Measurements from ENCODE around the gene ATIC.
"Not testable (repeated sequence)": the region's sequence is repeated elsewhere in the genome, so short reads cannot be mapped to it uniquely, and the experiment has no call there.

ATIC gene

DNA sequence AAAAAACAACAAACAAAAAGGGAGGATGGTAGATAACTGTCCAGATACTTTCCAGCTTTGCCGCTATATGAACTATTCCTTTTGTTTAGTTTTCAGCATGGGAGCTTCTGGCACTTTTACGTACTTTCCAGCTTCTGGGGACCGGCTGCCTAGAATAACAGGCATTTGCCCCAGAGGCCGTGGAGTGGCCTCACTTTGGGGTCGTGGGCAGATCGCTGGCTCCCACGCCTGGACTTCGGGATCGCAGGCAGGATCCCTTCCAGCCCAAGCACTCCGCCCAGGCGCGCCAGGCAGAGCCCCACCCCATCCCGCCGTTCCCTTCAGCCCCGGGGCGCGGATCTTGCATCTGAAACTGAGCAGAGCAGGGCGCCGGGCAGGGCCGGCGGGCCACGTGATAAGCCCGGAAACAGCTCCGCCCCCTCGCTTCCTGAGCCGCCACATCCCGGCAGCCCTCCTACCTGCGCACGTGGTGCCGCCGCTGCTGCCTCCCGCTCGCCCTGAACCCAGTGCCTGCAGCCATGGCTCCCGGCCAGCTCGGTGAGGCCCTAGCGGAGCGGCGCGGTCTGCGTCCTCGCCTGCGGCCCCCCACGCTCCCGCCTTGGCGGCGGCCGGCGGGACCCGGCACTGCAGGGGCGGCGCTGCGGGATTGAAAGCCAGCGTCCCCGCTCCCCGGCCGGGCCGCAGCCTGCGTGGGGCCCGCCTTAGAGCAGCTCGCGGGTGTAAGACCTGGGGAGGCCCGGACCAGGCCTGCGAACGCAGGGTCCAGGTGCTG, at the start of gene ATIC:
TSS of gene ATIC (plus strand) at position 435 of the 772 bp plus-strand sequence. CDS start at position 519, 84 bp downstream.
- peak; percentile 91 for DNase-seq

DNA sequence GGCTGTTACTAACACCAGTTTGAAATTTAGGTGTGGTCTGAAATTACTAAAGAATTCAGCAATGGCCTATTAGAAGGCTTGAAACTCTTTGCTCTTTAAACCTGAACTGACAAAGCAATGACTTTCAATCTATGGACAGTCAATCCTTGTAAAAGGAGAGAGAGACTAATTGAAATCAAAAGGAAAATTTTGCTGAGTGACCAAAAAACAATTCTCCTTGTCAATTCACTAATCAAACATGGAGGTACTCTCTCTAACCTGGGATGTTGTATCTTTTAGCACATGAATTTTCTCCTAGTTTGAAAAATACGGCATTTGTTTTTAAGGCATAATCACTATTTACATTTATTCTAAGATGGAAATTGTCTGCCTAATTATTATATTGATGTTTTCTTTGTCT, 49.6 kb upstream of the ATIC start:
- no peak for DNase-seq

DNA sequence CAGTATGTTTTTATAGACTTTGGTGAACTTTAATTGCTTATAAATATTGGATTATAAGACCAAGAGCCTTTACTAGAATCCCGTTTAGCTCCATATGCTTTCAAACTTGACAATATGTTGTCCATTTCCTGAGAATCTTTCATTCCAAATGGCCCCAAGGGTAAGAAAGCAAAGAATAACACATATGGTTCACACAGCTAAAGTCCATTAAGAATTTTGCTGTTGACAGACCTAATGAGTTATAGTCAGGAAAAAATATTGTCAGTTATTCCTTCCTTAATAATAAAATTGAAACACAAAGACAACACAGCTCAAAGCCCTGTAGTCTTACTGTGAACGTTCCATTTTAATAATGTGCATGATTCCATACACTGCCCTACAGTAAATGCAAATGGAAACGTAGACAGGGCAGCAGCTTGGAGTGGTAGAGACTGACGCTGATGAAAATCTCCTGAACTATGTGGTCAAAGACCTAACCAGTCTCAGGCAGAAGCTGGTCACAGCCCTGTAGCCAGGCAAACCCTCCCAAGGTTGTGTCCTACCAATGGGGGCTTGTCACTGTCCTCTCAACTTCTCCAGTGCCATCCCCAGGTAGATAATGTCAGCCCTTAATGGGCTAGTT, 49.0 kb upstream of the ATIC start:
- DNase-seq: no peak

- no peak for DNase-seq
Observed at GRCh38 chr2:215264374-215264773, 47.5 kb upstream of the ATIC start.

GRCh38 chr2:215269397-215270117, 42.3 kb upstream of the ATIC start:
- DNase-seq: peak; percentile 28

- DNase-seq: no peak
Observed at GRCh38 chr2:215270118-215270451, 41.8 kb upstream of the ATIC start.

DNA sequence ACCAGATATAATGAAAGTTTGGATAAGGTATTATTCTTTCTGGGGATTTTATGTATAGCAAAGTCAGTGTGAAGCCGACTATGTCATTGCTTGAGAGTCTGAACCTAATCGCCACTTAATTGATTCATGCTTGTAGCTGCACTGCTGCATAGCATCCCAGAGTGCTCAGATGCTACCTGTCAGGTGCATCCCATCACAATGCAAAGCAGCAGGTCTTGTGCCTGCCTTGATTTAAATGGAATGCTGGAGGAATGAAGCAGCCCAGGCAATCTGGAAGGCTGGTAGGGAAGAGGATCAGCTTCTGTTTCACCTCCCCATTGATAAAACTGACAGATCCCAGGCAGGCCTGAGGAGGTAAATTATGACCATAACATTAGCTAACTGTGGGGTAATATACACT, 40.4 kb upstream of the ATIC start:
- no peak for DNase-seq

GRCh38 chr2:215272918-215273317, 38.9 kb upstream of the ATIC start:
- no peak for DNase-seq

GRCh38 chr2:215274829-215275228, 37.0 kb upstream of the ATIC start:
- DNase-seq: no peak

DNA sequence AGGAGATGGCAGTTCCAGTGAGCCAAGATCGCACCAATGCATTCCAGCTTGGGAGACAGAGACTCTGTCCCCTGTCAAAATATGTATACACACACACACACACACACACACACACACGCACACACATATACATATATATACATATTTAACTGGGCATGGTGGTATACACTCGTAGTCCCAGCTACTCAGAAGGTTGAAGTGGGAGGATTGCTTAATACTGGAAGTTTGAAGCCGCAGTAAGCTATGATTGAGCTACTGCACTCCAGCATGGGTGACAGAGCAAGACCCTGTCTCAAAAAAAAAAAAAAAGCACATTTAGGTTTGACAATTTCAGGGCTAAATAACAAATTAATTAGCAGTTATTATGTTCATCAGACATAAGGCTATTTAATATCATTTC, 36.0 kb upstream of the ATIC start:
- no peak for DNase-seq

DNA sequence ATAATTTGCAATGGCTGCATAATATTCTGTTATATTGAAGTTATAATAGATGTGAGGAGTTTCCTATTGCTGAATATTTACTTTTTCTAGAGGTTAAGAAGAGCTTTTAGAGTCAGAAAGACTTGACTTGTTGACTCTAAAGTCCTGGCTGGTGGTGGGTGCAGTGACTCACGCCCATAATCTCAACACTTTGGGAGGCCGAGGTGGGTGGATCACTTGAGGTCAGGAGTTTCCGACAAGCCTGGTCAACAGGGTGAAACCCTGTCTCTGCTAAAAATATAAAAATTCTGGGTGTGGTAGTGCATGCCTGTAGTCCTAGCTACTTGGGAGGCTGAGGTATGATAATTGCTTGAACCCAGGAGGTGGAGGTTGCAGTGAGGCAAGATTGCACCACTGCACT, 33.9 kb upstream of the ATIC start:
- DNase-seq: no peak

- no peak for DNase-seq
Observed at GRCh38 chr2:215280326-215280725, 31.5 kb upstream of the ATIC start.

GRCh38 chr2:215283221-215283620, 28.6 kb upstream of the ATIC start:
- no peak for DNase-seq

GRCh38 chr2:215286309-215286708, 25.6 kb upstream of the ATIC start:
- DNase-seq: no peak

DNA sequence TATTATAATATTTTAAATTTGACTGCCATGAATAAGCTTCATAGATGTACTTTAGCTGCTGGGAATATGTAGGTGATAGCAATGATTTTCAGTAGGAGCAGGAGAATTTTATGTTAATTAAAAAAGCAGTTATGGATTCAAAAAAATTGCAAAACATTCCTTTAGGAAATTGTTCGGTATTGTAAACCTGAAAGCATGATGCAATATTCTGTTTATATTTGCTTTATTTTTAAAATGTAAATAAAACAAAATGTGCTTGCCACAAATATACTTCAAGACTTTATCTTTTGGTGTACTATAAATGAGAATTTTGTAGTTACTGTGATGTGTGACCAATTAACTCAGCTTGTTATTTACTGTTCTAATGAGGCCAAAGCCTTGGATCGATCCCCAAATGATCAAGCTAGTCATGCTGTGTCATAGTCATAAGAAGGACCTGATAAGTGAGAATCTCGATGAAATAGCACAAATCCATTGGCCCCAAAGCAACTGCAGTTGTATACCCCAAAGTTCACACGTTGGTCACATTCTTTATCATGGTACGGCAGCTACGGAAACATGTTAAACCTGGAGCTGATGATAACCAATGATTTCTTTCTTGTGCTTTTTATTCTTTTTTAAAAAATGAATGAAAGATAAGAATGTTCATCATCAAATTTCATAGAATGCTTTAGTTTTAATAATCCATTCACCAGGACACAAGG, 23.6 kb upstream of the ATIC start:
- DNase-seq: no peak

DNA sequence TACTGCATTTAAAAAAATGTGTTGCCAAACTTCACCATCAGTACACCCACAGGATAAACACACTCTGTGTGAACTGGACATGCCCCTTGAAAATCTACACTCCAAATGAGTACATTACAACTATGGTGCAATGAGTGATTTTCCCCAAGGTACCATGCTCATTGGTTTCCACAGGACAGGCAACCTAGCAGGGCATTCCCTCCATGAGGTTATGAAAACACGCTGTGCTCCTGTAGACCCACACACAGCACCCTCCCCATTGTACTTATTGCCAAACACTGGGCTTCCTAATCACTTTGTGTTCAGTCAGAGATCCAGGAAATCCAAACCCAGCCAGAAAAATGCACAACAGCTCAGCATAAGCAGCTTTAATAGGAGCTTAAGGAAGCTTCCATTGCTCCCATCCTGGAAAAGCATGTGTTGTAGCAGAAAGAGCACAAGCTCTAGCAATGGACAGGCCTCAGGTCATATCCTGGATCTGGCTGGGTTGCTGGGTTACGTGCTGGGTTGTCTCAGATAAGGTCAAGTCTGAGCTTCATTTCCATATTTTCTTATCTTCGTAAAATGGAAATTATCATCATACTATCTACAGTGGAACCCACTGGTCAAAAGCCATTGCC, 20.8 kb upstream of the ATIC start:
- DNase-seq: no peak

GRCh38 chr2:215293879-215294278, 18.0 kb upstream of the ATIC start:
- no peak for DNase-seq

DNA sequence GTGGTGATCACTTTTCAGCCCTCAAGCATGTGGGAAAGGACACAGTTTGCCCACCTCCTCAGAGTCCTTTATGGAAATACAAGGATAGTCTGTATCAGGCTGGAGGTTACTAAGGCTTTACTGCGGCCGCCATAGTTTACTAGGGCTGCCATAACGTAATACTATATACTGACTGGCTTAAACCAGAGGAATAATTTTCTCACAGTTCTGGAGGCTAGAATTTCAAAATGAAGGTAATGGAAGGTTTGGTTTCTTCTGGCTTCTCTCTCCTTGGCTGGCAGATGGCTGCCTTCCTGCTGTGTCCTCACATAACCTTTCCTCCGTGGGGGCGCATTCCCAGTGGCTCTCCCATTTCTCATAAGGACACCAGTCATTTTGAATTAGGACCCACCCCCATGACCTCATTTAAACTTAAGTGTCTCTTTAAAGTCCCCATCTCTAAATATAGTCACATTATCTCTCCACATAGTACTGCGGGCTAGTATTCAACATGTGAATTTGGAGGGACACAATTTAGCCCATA, 12.5 kb upstream of the ATIC start:
- DNase-seq: no peak

DNA sequence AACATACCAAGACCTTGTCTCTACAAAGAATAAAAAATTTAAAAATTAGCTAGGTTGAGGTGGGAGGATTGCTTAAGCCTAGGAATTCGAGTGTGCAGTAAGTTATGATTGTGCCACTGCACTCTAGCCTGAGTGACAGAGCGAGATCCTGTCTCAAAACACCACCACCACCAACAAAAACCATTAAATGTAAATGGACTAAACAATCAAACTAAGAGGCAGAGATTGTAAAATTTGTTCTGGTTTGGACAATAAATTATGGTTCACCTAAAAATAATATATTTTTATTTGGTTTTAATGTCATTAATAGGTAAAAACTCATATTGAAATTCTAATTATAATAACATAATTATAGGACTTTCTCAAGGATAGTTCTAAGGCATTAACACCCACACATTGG, 9.9 kb upstream of the ATIC start:
- no peak for DNase-seq

GRCh38 chr2:215311259-215311624, 617 bp upstream of the ATIC start:
- DNase-seq: not testable (repeated sequence)

DNA sequence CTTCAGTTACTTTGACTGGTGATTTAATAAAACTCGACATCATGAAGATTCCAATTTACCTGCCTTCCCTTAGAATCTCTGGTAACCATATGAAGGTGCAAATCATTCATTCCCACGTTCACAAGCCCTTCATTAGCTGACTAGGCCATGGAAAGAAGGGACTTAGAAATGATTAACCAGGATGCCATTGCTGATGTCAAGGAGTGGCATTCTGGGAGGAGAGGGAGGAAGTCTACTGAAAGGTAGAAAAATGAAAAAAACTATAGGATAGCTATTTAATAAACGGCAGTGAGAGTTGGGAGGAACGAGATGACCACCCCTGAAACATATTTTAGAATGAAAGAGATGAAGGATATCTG, 1.4 kb downstream of the ATIC start:
- DNase-seq: no peak

GRCh38 chr2:215314896-215315295, 3.0 kb downstream of the ATIC start:
- no peak for DNase-seq

GRCh38 chr2:215315301-215315700, 3.4 kb downstream of the ATIC start:
- no peak for DNase-seq
